Amniotic epithelial cell (primary cell): Measurements from ENCODE around the gene YPEL5.
"Not testable (repeated sequence)": the region's sequence is repeated elsewhere in the genome, so short reads cannot be mapped to it uniquely, and the experiment has no call there.

ENCODE experiments used
- DNase-seq: peaks from one replicate; pipeline ENCODE4 v3.0.0-alpha.2; 2010; ENCODE audit warnings: low read depth

Gene YPEL5

GRCh38 chr2:30146337-30147195 is at the start of gene YPEL5:
Gene YPEL5 (plus strand): TSS chr2:30147007. CDS start chr2:30156652, 9,645 bp downstream.
- peak; percentile 99 for DNase-seq

GRCh38 chr2:30098266-30099005 is 48.4 kb upstream of the YPEL5 start:
- no peak for DNase-seq

GRCh38 chr2:30099366-30099765 is 47.4 kb upstream of the YPEL5 start:
- not testable (repeated sequence) for DNase-seq

- DNase-seq: not testable (repeated sequence)
Observed at GRCh38 chr2:30100691-30101090, 46.1 kb upstream of the YPEL5 start.

- no peak for DNase-seq
Observed at GRCh38 chr2:30104307-30104706, 42.5 kb upstream of the YPEL5 start.

GRCh38 chr2:30105556-30105955 is 41.3 kb upstream of the YPEL5 start:
- DNase-seq: no peak

GRCh38 chr2:30106543-30106942 is 40.3 kb upstream of the YPEL5 start:
- peak; percentile 87 for DNase-seq

- DNase-seq: no peak
Observed at GRCh38 chr2:30108192-30108591, 38.6 kb upstream of the YPEL5 start.

- no peak for DNase-seq
Observed at GRCh38 chr2:30108851-30109250, 38.0 kb upstream of the YPEL5 start.

GRCh38 chr2:30109856-30110255 is 37.0 kb upstream of the YPEL5 start:
- no peak for DNase-seq

- DNase-seq: peak; percentile 50
Observed at GRCh38 chr2:30110773-30111172, 36.0 kb upstream of the YPEL5 start.

GRCh38 chr2:30111186-30111585 is 35.6 kb upstream of the YPEL5 start:
- DNase-seq: not testable (repeated sequence)

GRCh38 chr2:30112561-30112960 is 34.2 kb upstream of the YPEL5 start:
- DNase-seq: no peak

- peak; percentile 93 for DNase-seq
Observed at GRCh38 chr2:30113617-30114293, 33.1 kb upstream of the YPEL5 start.

- DNase-seq: peak; percentile 70
Observed at GRCh38 chr2:30115141-30115980, 31.4 kb upstream of the YPEL5 start.

- DNase-seq: no peak
Observed at GRCh38 chr2:30115981-30116285, 30.9 kb upstream of the YPEL5 start.

- DNase-seq: no peak
Observed at GRCh38 chr2:30122362-30122761, 24.4 kb upstream of the YPEL5 start.

GRCh38 chr2:30127016-30127893 is 19.6 kb upstream of the YPEL5 start:
- no peak for DNase-seq

GRCh38 chr2:30134582-30134981 is 12.2 kb upstream of the YPEL5 start:
- DNase-seq: no peak

GRCh38 chr2:30135541-30135940 is 11.3 kb upstream of the YPEL5 start:
- no peak for DNase-seq
